PC-3 (cell line): ENCODE measurements around the gene EI24.

Experiments used
- EZH2 ChIP-seq: fragments of 300-600 bp; sonication (generic); IDR thresholded peaks from one replicate; pipeline ENCODE4 v1.6.1; 2017; ENCODE audit warnings: antibody characterized with exemption, mild to moderate bottlenecking, low read length; ENCODE audit not compliant: unreplicated experiment
- EZH2phosphoT487 ChIP-seq: fragments of 300-600 bp; sonication (generic); IDR thresholded peaks from 2 replicates; pipeline ENCODE4 v1.6.1; 2018; ENCODE audit warnings: mild to moderate bottlenecking, antibody characterized with exemption, low read length, borderline replicate concordance
- TF ChIP-seq, protein P1 (sequence below): fragments of 300-600 bp; sonication (generic); conservative IDR thresholded peaks from 2 replicates; pipeline ENCODE4 v1.5.1; 2017; ENCODE audit warnings: antibody characterized with exemption, low read depth, mild to moderate bottlenecking, low read length

DNA sequence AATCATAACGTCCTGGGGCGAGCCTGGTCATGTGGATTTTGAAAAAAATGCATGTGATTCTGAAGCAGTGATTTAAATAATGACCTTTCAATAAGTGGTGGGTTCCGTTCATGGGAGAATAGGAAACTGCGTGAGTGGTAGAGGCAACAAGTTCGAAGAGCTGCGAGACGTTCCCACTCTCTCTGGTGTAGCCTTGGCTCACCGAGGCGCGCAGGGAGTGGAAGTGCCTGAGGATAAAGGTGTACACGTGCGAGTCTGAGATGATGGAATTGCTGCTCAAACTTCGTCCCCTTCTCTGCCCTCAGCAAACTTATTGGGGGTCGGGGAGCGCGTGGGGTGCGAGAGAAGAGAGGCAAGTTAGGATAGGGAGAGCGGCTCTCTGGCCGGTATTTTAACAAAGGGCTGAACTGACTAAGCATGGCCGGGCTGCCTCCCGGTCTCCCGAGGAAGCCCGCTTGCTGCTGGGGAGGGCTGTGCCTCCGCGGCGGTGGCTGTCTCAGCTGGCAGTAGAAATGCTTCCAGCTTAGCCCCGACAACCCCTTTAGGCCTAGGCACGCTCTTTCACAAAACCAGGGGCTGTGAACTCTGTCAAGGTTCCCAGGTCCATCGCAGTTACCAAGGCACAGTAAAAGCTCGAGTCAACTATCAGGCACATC, 22.5 kb downstream of the EI24 start:
- TF ChIP-seq, protein P1, sequence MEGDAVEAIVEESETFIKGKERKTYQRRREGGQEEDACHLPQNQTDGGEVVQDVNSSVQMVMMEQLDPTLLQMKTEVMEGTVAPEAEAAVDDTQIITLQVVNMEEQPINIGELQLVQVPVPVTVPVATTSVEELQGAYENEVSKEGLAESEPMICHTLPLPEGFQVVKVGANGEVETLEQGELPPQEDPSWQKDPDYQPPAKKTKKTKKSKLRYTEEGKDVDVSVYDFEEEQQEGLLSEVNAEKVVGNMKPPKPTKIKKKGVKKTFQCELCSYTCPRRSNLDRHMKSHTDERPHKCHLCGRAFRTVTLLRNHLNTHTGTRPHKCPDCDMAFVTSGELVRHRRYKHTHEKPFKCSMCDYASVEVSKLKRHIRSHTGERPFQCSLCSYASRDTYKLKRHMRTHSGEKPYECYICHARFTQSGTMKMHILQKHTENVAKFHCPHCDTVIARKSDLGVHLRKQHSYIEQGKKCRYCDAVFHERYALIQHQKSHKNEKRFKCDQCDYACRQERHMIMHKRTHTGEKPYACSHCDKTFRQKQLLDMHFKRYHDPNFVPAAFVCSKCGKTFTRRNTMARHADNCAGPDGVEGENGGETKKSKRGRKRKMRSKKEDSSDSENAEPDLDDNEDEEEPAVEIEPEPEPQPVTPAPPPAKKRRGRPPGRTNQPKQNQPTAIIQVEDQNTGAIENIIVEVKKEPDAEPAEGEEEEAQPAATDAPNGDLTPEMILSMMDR = no peak
- TF ChIP-seq EZH2 (no peak), EZH2phosphoT487 (no peak)
